ENCODE results near the gene ESYT3.

DNA sequence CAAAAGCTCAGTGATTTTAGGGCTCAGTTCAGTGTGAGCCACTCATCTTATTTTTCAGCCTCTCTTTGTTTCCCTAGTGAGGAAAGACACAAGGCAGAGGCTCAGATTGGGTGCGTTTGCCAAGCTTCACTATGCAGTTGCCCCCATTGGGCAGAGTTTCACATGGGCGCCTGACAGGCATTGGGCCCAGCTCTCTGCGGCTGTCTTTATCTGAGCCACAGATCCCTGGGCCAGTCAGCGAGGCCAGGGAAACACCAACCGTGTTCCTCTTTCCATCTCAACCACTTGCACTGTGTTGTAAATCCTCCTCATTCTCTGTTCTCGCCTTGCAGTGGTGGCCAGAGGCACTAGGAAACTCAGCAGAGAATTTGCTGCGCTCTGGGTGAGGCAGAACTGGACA, 10.8 kb downstream of the ESYT3 start:
- TF ChIP-seq CTCF (IDR thresholded peaks at IDR 0.05) (no peak), POLR2A (IDR thresholded peaks at IDR 0.05) (no peak)

All from body of pancreas (tissue), 4 donors.